ENCODE results near the gene KAT5. TPM values are rescaled to one million over a fixed set of nuclear protein-coding genes. Genes with fewer than 3 reads are reported as not detected.

Gene KAT5
- polyA plus RNA-seq, 1 donor from 2014 or later = 102 TPM

- Histone ChIP-seq H3K27me3 (ENCODE audit: insufficient read depth, low read depth, low read length) (no peaks in the 10 kb centered on the region), H3K9me2 (ENCODE audit: insufficient read depth, low read length) (no peaks in the 10 kb centered on the region), H2AFZ (ENCODE audit: low read depth, low read length) (no peak overlapping the region), H3F3A (ENCODE audit: insufficient read depth, low read length, poor library complexity, severe bottlenecking) (no peaks in the 10 kb centered on the region), H3K27ac (ENCODE audit: low read length) (no peak overlapping the region), H3K9me3 (ENCODE audit: low read length) (no peaks in the 10 kb centered on the region), H3K9ac (ENCODE audit: low read length) (no peak overlapping the region), H3K4me2 (ENCODE audit: low read length) (no peak overlapping the region), H3K36me3 (ENCODE audit: insufficient read depth, low read length) (peaks cover 18% of the 10 kb centered on the region), H3K4me3 (ENCODE audit: low read length) (no peak overlapping the region), H4K20me1 (ENCODE audit: insufficient read depth) (no peaks in the 10 kb centered on the region), H3K79me2 (replicated peaks; ENCODE audit: insufficient read depth, low read length) (peaks cover 10% of the 10 kb centered on the region)
- no peak for TF ChIP-seq MXI1 (conservative IDR thresholded peaks at IDR 0.05; ENCODE audit: poor library complexity, severe bottlenecking)
- no peak for TF ChIP-seq POLR2AphosphoS5 (IDR thresholded peaks at IDR 0.05)
- TF ChIP-seq CTCF (IDR thresholded peaks at IDR 0.05; ENCODE audit: poor library complexity, severe bottlenecking) = no peak
- no peak for TF ChIP-seq RAD21 (conservative IDR thresholded peaks at IDR 0.05)
- no peak for TF ChIP-seq TAF1 (IDR thresholded peaks at IDR 0.05; ENCODE audit: low read depth)
- no peak for TF ChIP-seq EP300 (conservative IDR thresholded peaks at IDR 0.05; ENCODE audit: poor library complexity, severe bottlenecking)
- no peak for TF ChIP-seq REST (IDR thresholded peaks at IDR 0.05; ENCODE audit: borderline replicate concordance)
- no peak for TF ChIP-seq SMC3 (conservative IDR thresholded peaks at IDR 0.05; ENCODE audit: poor library complexity)
- TF ChIP-seq EZH2 (IDR thresholded peaks at IDR 0.05; ENCODE audit: borderline replicate concordance, insufficient read depth, low read length, poor library complexity, severe bottlenecking) = no peak
Measured at GRCh38 chr11:65717906-65718305, 5.9 kb downstream of the KAT5 start.

- no peak overlapping the region for H3K4me2 ChIP-seq (ENCODE audit: low read length)
- H3K9me2 ChIP-seq (ENCODE audit: insufficient read depth, low read length) = no peaks in the 10 kb centered on the region
- H3K36me3 ChIP-seq (ENCODE audit: insufficient read depth, low read length) = peaks cover 18% of the 10 kb centered on the region
- no peaks in the 10 kb centered on the region for H3K27me3 ChIP-seq (ENCODE audit: insufficient read depth, low read depth, low read length)
- H3K9me3 ChIP-seq (ENCODE audit: low read length) = no peaks in the 10 kb centered on the region
- no peak overlapping the region for H2AFZ ChIP-seq (ENCODE audit: low read depth, low read length)
- peak overlapping the region; percentile 97 for H3K4me3 ChIP-seq (ENCODE audit: low read length)
- no peaks in the 10 kb centered on the region for H4K20me1 ChIP-seq (ENCODE audit: insufficient read depth)
- H3K9ac ChIP-seq (ENCODE audit: low read length) = no peak overlapping the region
- H3K27ac ChIP-seq (ENCODE audit: low read length) = no peak overlapping the region
- peaks cover 4% of the 10 kb centered on the region for H3K79me2 ChIP-seq (replicated peaks; ENCODE audit: insufficient read depth, low read length)
- H3F3A ChIP-seq (ENCODE audit: insufficient read depth, low read length, poor library complexity, severe bottlenecking) = no peaks in the 10 kb centered on the region
- TF ChIP-seq MXI1 (conservative IDR thresholded peaks at IDR 0.05; ENCODE audit: poor library complexity, severe bottlenecking) (no peak), SMC3 (conservative IDR thresholded peaks at IDR 0.05; ENCODE audit: poor library complexity) (no peak), EZH2 (IDR thresholded peaks at IDR 0.05; ENCODE audit: borderline replicate concordance, insufficient read depth, low read length, poor library complexity, severe bottlenecking) (no peak), RAD21 (conservative IDR thresholded peaks at IDR 0.05) (no peak), REST (IDR thresholded peaks at IDR 0.05; ENCODE audit: borderline replicate concordance) (no peak), POLR2AphosphoS5 (IDR thresholded peaks at IDR 0.05) (no peak), EP300 (conservative IDR thresholded peaks at IDR 0.05; ENCODE audit: poor library complexity, severe bottlenecking) (no peak), TAF1 (IDR thresholded peaks at IDR 0.05; ENCODE audit: low read depth) (no peak), CTCF (IDR thresholded peaks at IDR 0.05; ENCODE audit: poor library complexity, severe bottlenecking) (no peak)
Measured at GRCh38 chr11:65718531-65718930, 6.5 kb downstream of the KAT5 start.
